GM12801 (cell line): ENCODE results near the gene FOXA2.

Source experiments
- CTCF ChIP-seq: IDR thresholded peaks from one replicate; pipeline ENCODE4 v1.5.1; 2011; ENCODE audit warnings: control low read depth; ENCODE audit not compliant: insufficient read length; ENCODE audit errors: extremely low read depth

The FOXA2 gene

GRCh38 chr20:22584522-22584921 lies at the start of gene FOXA2:
TSS of gene FOXA2 (minus strand) at chr20:22584572. CDS start at chr20:22584278, 294 bp downstream.
- no peak for TF ChIP-seq CTCF

- TF ChIP-seq CTCF, result no peak
These were observed 46.3 kb upstream of the FOXA2 start for GRCh38 chr20:22630701-22631100.

- TF ChIP-seq CTCF, result no peak
These were observed 45.6 kb upstream of the FOXA2 start for GRCh38 chr20:22629927-22630326.

GRCh38 chr20:22629447-22629846 lies 45.1 kb upstream of the FOXA2 start:
- TF ChIP-seq CTCF, result no peak

- no peak for TF ChIP-seq CTCF
These were observed 42.1 kb upstream of the FOXA2 start for GRCh38 chr20:22626496-22626895.

- no peak for TF ChIP-seq CTCF
These were observed 38.8 kb upstream of the FOXA2 start for GRCh38 chr20:22623211-22623610.

- TF ChIP-seq CTCF, result no peak
These were observed 36.0 kb upstream of the FOXA2 start for GRCh38 chr20:22620342-22620741.

GRCh38 chr20:22619806-22620205 lies 35.4 kb upstream of the FOXA2 start:
- TF ChIP-seq CTCF, result no peak
